Activated CD8-positive, alpha-beta T cell treated with anti-CD3 and anti-CD28 coated beads for 36 hours (primary cell): ENCODE measurements around the gene ZBTB21. TPM values are rescaled to one million over a fixed set of nuclear protein-coding genes. Genes with fewer than 3 reads are reported as not detected.
"Not testable (repeated sequence)": the region's sequence is repeated elsewhere in the genome, so short reads cannot be mapped to it uniquely, and the experiment has no call there.

Source experiments
- ATAC-seq: fragments of 200-7000 bp; cut with Tn5 transposase; one replicate; pipeline ENCODE4 v1.10.0; 2021; ENCODE audit warnings: mild to moderate bottlenecking, moderate library complexity
- CTCF ChIA-PET: fragments of 350-600 bp; sonication (Branson Sonifier 250); formaldehyde crosslinking; loops from one replicate; lab custom pipeline; 2021; ENCODE audit warnings: antibody characterized with exemption; lab: Charles Lee
- POLR2A ChIA-PET: fragments of 350-600 bp; sonication (Branson Sonifier 250); formaldehyde crosslinking; loops from one replicate; lab custom pipeline; 2021; ENCODE audit warnings: antibody characterized with exemption; lab: Charles Lee
- DNase-seq: peaks from one replicate; pipeline ENCODE4 v3.0.0-alpha.2; 2020
- H3K27ac Mint-ChIP-seq: one replicate; pipeline ENCODE4 v1.8.0; 2021; ENCODE audit warnings: mild to moderate bottlenecking, mixed read lengths
- H3K27me3 Mint-ChIP-seq: one replicate; pipeline ENCODE4 v1.8.0; 2021; ENCODE audit warnings: mixed read lengths
- H3K36me3 Mint-ChIP-seq: one replicate; pipeline ENCODE4 v1.8.0; 2021; ENCODE audit warnings: low read depth, mixed read lengths
- H3K4me1 Mint-ChIP-seq: one replicate; pipeline ENCODE4 v1.8.0; 2021; ENCODE audit warnings: low read depth, mixed read lengths
- H3K4me3 Mint-ChIP-seq: one replicate; pipeline ENCODE4 v1.8.0; 2021; ENCODE audit warnings: mild to moderate bottlenecking, moderate library complexity, mixed read lengths
- H3K9me3 Mint-ChIP-seq: one replicate; pipeline ENCODE4 v1.8.0; 2021; ENCODE audit warnings: mixed read lengths
- intact Hi-C: fragments of 100-400 bp; cut with micrococcal nuclease; formaldehyde crosslinking; loops from one replicate; pipeline ENCODE4 v1.10.0; 2022
- total RNA-seq, 2 experiments: library from RNA; stranded (reverse); gene quantifications; one replicate each; pipeline ENCODE4 v1.2.3, GENCODE V29; 2021
- TF ChIP-seq, protein P1 (sequence below): fragments of 200-600 bp; IDR thresholded peaks from one replicate; pipeline ENCODE4 v1.8.0; 2022; ENCODE audit warnings: antibody characterized with exemption, mild to moderate bottlenecking

The ZBTB21 gene
- total RNA-seq, 2 experiments from 2014 or later, result 29.6 to 29.7 TPM

DNA sequence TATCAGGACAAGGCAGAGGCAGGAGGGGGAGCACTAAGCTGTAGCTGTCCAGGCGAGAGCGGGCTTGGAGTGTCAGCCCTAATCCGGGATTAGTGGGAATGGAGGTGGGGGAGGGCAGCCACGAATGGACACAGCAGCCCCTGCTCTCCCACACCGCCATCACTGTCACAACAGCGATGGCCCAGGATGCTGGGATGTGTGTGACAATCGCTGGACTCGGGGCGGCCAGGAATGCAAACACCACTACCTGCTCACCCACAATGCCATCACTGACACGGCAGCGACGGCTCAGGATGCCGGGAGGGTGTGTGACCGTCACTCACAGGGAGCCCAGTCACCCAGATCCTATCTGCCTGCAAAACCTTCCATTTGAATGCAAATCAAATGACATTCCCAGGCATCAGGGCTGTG lies 59.2 kb downstream of the ZBTB21 start:
- no peak overlapping the region for H3K4me3 Mint-ChIP-seq
- peaks cover 6% of the 10 kb centered on the region for H3K4me1 Mint-ChIP-seq

DNA sequence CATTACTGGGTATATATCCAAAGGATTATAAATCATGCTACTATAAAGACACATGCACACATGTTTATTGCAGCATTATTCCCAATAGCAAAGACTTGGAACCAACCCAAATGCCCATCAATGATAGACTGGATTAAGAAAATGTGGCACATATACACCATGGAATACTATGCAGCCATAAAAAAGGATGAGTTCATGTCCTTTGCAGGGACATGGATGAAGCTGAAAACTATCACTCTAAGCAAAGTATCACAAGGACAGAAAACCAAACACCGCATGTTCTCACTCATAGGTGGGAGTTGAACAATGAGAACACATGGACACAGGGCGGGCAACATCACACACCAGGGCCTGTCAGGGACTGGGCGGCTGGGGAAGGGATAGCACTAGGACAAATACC lies 60.5 kb downstream of the ZBTB21 start:
- ATAC-seq, H3K4me1 Mint-ChIP-seq, intact Hi-C loops, H3K9me3 Mint-ChIP-seq, H3K27ac Mint-ChIP-seq, DNase-seq, H3K4me3 Mint-ChIP-seq, H3K36me3 Mint-ChIP-seq: not testable (repeated sequence)
- ChIA-PET POLR2A (interaction anchor here (0.5 to 1.1 kb wide), 2 partner anchors 8 to 86 kb away, joined by 3 read pairs; no protein-coding TSS in a partner anchor), CTCF (interaction anchor here (0.8 to 1.1 kb wide), 2 partner anchors 63 to 168 kb away, joined by 3 read pairs; no protein-coding TSS in a partner anchor)
- H3K27me3 Mint-ChIP-seq, result peaks cover 13% of the 10 kb centered on the region

More for the DNA sequence above, 59.2 kb downstream of the ZBTB21 start:
- no peak overlapping the region for H3K27ac Mint-ChIP-seq
- ATAC-seq, result no peak
- intact Hi-C loops, result no loop called here
- H3K27me3 Mint-ChIP-seq, result peaks cover 16% of the 10 kb centered on the region
- ChIA-PET CTCF (interaction anchor here (1.4 kb wide), 1 partner anchor 157 kb away, joined by 3 read pairs; no protein-coding TSS in a partner anchor), POLR2A (no interaction called here)
- H3K9me3 Mint-ChIP-seq, result no peaks in the 10 kb centered on the region
- DNase-seq, result no peak
- TF ChIP-seq, protein P1, sequence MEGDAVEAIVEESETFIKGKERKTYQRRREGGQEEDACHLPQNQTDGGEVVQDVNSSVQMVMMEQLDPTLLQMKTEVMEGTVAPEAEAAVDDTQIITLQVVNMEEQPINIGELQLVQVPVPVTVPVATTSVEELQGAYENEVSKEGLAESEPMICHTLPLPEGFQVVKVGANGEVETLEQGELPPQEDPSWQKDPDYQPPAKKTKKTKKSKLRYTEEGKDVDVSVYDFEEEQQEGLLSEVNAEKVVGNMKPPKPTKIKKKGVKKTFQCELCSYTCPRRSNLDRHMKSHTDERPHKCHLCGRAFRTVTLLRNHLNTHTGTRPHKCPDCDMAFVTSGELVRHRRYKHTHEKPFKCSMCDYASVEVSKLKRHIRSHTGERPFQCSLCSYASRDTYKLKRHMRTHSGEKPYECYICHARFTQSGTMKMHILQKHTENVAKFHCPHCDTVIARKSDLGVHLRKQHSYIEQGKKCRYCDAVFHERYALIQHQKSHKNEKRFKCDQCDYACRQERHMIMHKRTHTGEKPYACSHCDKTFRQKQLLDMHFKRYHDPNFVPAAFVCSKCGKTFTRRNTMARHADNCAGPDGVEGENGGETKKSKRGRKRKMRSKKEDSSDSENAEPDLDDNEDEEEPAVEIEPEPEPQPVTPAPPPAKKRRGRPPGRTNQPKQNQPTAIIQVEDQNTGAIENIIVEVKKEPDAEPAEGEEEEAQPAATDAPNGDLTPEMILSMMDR, result no peak
- no peaks in the 10 kb centered on the region for H3K36me3 Mint-ChIP-seq

DNA sequence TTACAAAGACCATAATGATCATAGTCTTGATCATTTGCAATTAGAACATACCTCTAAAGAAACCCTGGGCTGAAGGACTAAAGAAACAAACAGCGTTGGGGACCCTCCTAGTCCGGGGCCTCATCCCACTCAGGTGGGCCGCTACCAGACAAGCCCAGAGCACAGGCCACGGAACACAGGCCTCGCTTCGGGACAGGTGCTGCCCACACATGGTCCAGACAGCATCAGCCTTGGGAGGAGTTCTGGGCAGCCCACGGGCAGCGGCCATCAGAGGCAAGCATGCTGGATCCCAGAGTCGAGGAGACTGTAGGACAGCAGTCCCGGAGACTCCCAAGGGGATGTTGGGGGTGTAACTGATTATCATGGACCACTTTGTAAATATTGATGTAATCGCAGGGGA lies 61.3 kb downstream of the ZBTB21 start:
- TF ChIP-seq, protein P1, result no peak
- DNase-seq, result no peak
- CTCF ChIA-PET, result interaction anchor here (0.8 to 1.1 kb wide), 2 partner anchors 63 to 169 kb away, joined by 3 read pairs; no protein-coding TSS in a partner anchor
- Mint-ChIP-seq H3K27me3 (peaks cover 7% of the 10 kb centered on the region), H3K9me3 (no peaks in the 10 kb centered on the region), H3K4me3 (no peak overlapping the region), H3K27ac (no peak overlapping the region), H3K36me3 (no peaks in the 10 kb centered on the region), H3K4me1 (no peaks in the 10 kb centered on the region)
- POLR2A ChIA-PET, result no interaction called here
- ATAC-seq, result no peak
- intact Hi-C loops, result no loop called here

DNA sequence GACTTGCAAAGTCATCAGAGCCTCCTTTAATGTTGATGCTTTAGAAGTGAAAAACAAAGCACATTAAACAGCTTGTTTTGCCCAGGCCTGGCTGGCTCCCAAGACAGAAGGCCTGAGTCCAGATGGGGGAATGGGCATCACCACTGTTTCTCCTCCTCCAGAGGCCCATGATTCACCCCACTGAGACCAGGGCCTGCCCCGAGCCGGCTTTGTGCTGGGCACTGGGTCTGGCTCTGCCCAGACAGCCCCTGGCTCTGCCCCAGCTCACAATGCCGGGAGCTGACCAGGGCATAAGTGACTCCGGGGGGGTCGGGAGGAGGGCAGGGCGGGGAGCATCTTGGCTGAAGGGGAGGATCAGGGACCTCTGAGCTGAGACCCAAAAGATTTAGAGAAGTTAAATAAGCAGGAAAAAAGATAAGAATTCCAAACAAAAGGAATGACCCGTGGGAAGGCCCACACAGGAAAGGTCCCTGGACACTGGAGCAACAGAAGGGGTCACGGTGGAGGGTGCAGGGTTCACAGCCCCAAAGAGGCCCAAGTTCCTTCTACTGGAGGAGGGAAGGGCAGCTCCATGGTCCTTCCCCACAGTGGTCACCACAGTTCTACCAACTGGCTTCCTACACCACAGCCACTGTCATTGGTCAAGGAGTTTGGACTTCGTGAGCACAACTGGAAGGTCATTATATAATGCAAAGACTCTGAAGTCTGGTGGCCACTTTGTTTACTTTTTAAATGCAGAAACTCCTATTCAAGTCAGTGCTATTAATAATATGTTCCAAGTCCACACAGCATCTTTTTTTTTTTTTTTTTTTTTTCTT lies 61.9 kb downstream of the ZBTB21 start:
- H3K4me1 Mint-ChIP-seq, result no peaks in the 10 kb centered on the region
- H3K27ac Mint-ChIP-seq, result no peak overlapping the region
- ATAC-seq (no peak), DNase-seq (no peak)
- POLR2A ChIA-PET, result interaction anchor here (1.2 kb wide), 1 partner anchor 12 kb away, joined by 4 read pairs; no protein-coding TSS in a partner anchor
- no peaks in the 10 kb centered on the region for H3K36me3 Mint-ChIP-seq
- H3K4me3 Mint-ChIP-seq, result no peak overlapping the region
- H3K27me3 Mint-ChIP-seq, result peaks cover 7% of the 10 kb centered on the region
- TF ChIP-seq, protein P1, result no peak
- no peaks in the 10 kb centered on the region for H3K9me3 Mint-ChIP-seq
- CTCF ChIA-PET, result no interaction called here
- intact Hi-C loops, result no loop called here

DNA sequence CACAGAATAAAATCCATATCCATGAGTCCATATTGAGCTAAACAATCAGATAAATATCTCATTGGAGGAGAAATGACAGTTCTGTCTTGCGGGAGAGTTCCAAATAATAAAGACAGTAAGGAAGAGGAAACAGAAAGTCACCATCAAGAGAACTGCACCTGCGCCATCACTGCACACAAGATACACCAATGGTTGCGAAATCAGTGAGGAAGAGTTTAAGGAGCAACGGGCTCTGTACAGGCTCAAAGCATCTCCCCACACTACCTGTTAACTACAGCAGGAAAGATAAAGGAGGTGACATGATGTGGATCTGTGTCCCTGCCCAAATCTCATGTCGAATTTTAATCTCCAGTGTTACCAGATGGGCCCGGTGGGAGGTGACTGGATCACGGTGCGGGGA lies 64.2 kb downstream of the ZBTB21 start:
- H3K4me3 Mint-ChIP-seq, result no peak overlapping the region
- TF ChIP-seq, protein P1, result no peak
- no peak for ATAC-seq
- intact Hi-C loops, result no loop called here
- no peaks in the 10 kb centered on the region for H3K36me3 Mint-ChIP-seq
- ChIA-PET CTCF (no interaction called here), POLR2A (no interaction called here)
- no peaks in the 10 kb centered on the region for H3K9me3 Mint-ChIP-seq
- H3K27me3 Mint-ChIP-seq, result no peaks in the 10 kb centered on the region
- DNase-seq, result no peak
- no peak overlapping the region for H3K27ac Mint-ChIP-seq
- no peaks in the 10 kb centered on the region for H3K4me1 Mint-ChIP-seq
